Measurements from ENCODE around the gene MFSD11. TPM values are rescaled to one million over a fixed set of nuclear protein-coding genes. Genes with fewer than 3 reads are reported as not detected.

MFSD11 gene
- polyA plus RNA-seq, 1 donor from 2014 or later = 36.1 TPM

GRCh38 chr17:76816590-76817135 is 78.7 kb downstream of the MFSD11 start:
- no peak for TF ChIP-seq POLR2AphosphoS5 (IDR thresholded peaks at IDR 0.05)
- TF ChIP-seq MXI1 (conservative IDR thresholded peaks at IDR 0.05; ENCODE audit: poor library complexity, severe bottlenecking) = no peak
- TF ChIP-seq RAD21 (conservative IDR thresholded peaks at IDR 0.05) = peak; percentile 79
- no peak for TF ChIP-seq TAF1 (IDR thresholded peaks at IDR 0.05; ENCODE audit: low read depth)
- TF ChIP-seq EP300 (conservative IDR thresholded peaks at IDR 0.05; ENCODE audit: poor library complexity, severe bottlenecking) = no peak
- TF ChIP-seq EZH2 (IDR thresholded peaks at IDR 0.05; ENCODE audit: borderline replicate concordance, insufficient read depth, low read length, poor library complexity, severe bottlenecking) = no peak
- peak; percentile 78 for TF ChIP-seq CTCF (IDR thresholded peaks at IDR 0.05; ENCODE audit: poor library complexity, severe bottlenecking)
- TF ChIP-seq REST (IDR thresholded peaks at IDR 0.05; ENCODE audit: borderline replicate concordance) = no peak
- TF ChIP-seq SMC3 (conservative IDR thresholded peaks at IDR 0.05; ENCODE audit: poor library complexity) = peak; percentile 76
- Histone ChIP-seq H3K9me2 (ENCODE audit: insufficient read depth, low read length) (no peaks in the 10 kb centered on the region), H3K9me3 (ENCODE audit: low read length) (no peaks in the 10 kb centered on the region), H3F3A (ENCODE audit: insufficient read depth, low read length, poor library complexity, severe bottlenecking) (no peaks in the 10 kb centered on the region), H3K36me3 (ENCODE audit: insufficient read depth, low read length) (no peaks in the 10 kb centered on the region), H3K4me3 (ENCODE audit: low read length) (no peak overlapping the region), H3K9ac (ENCODE audit: low read length) (no peak overlapping the region), H4K20me1 (ENCODE audit: insufficient read depth) (no peaks in the 10 kb centered on the region), H3K27ac (ENCODE audit: low read length) (no peak overlapping the region), H3K27me3 (ENCODE audit: insufficient read depth, low read depth, low read length) (no peaks in the 10 kb centered on the region), H2AFZ (ENCODE audit: low read depth, low read length) (no peak overlapping the region), H3K79me2 (replicated peaks; ENCODE audit: insufficient read depth, low read length) (no peaks in the 10 kb centered on the region), H3K4me2 (ENCODE audit: low read length) (no peak overlapping the region)

- Histone ChIP-seq H3K9ac (ENCODE audit: low read length) (no peak overlapping the region), H3K9me2 (ENCODE audit: insufficient read depth, low read length) (no peaks in the 10 kb centered on the region), H3K36me3 (ENCODE audit: insufficient read depth, low read length) (no peaks in the 10 kb centered on the region), H3K79me2 (replicated peaks; ENCODE audit: insufficient read depth, low read length) (no peaks in the 10 kb centered on the region), H4K20me1 (ENCODE audit: insufficient read depth) (no peaks in the 10 kb centered on the region), H3K27me3 (ENCODE audit: insufficient read depth, low read depth, low read length) (no peaks in the 10 kb centered on the region), H3F3A (ENCODE audit: insufficient read depth, low read length, poor library complexity, severe bottlenecking) (no peaks in the 10 kb centered on the region), H3K27ac (ENCODE audit: low read length) (no peak overlapping the region), H3K4me2 (ENCODE audit: low read length) (no peak overlapping the region), H3K4me3 (ENCODE audit: low read length) (no peak overlapping the region), H2AFZ (ENCODE audit: low read depth, low read length) (no peak overlapping the region), H3K9me3 (ENCODE audit: low read length) (no peaks in the 10 kb centered on the region)
- TF ChIP-seq SMC3 (conservative IDR thresholded peaks at IDR 0.05; ENCODE audit: poor library complexity) (no peak), EZH2 (IDR thresholded peaks at IDR 0.05; ENCODE audit: borderline replicate concordance, insufficient read depth, low read length, poor library complexity, severe bottlenecking) (no peak), TAF1 (IDR thresholded peaks at IDR 0.05; ENCODE audit: low read depth) (no peak), MXI1 (conservative IDR thresholded peaks at IDR 0.05; ENCODE audit: poor library complexity, severe bottlenecking) (no peak), REST (IDR thresholded peaks at IDR 0.05; ENCODE audit: borderline replicate concordance) (no peak), EP300 (conservative IDR thresholded peaks at IDR 0.05; ENCODE audit: poor library complexity, severe bottlenecking) (no peak), CTCF (IDR thresholded peaks at IDR 0.05; ENCODE audit: poor library complexity, severe bottlenecking) (no peak), POLR2AphosphoS5 (IDR thresholded peaks at IDR 0.05) (no peak), RAD21 (conservative IDR thresholded peaks at IDR 0.05) (no peak)
These were observed 82.1 kb downstream of the MFSD11 start for GRCh38 chr17:76820039-76820438.

All from neural cell (in vitro differentiated cells).